H1 (cell line): ENCODE measurements around the gene TBC1D24. TPM values are rescaled to one million over a fixed set of nuclear protein-coding genes. Genes with fewer than 3 reads are reported as not detected.

ENCODE experiments used
- FOSL1 ChIP-seq: IDR thresholded peaks from 2 replicates; pipeline ENCODE4 v1.6.1; 2011; ENCODE audit warnings: mild to moderate bottlenecking, low read depth, low read length, moderate library complexity; ENCODE audit not compliant: insufficient read depth
- MAFK ChIP-seq: IDR thresholded peaks from 2 replicates; pipeline ENCODE4 v1.6.1; 2012; ENCODE audit warnings: low read depth, mild to moderate bottlenecking, improper control_type of control experiment, low read length
- POLR2A ChIP-seq, 2 experiments: IDR thresholded peaks; 1 replicate in 1 of 2; 2 replicates in 1 of 2; pipeline ENCODE4 v1.6.1; 2011; ENCODE audit warnings: low read depth in 2 of 2, low read length in 2 of 2, mild to moderate bottlenecking in 2 of 2; ENCODE audit errors: control extremely low read depth in 1 of 2
- SAP30 ChIP-seq: fragments of 300-600 bp; sonication (generic); IDR thresholded peaks from 2 replicates; pipeline ENCODE4 v1.7.1; 2012; ENCODE audit warnings: low read length, moderate library complexity, mild to moderate bottlenecking, inconsistent platforms; ENCODE audit not compliant: insufficient read depth, insufficient replicate concordance
- ZNF274 ChIP-seq: IDR thresholded peaks from 2 replicates; pipeline ENCODE4 v1.7.0; 2012; ENCODE audit warnings: low read length, borderline replicate concordance; ENCODE audit errors: extremely low read depth
- polyA plus RNA-seq, 7 experiments: library from polyadenylated mRNA; depleted of rRNA in 3 of 7; stranded (reverse) in 5 of 7; unstranded in 2 of 7; fragments of >200 nt in 5 of 7; fragments of 200-250 nt in 2 of 7; gene quantifications; 1 replicate in 5 of 7; 2 replicates in 1 of 7; 4 replicates in 1 of 7; pipeline versions ENCODE4 v1.2.1 to v1.2.3, GENCODE V29; 2011 to 2013; ENCODE audit warnings: missing spikeins in 2 of 7, mixed read lengths in 2 of 7
- total RNA-seq: library from RNA; stranded (reverse); fragmentation: NEBNext Ultra II Directional; extraction: Animal tissue kit (Norgen Biotek cat#: 25700); gene quantifications from 2 replicates; pipeline ENCODE4 v1.2.1, GENCODE V29; 2021

TBC1D24 gene
- total and polyA plus RNA-seq, 2 of the 8 experiments (the other 6 are each of a cell fraction or from before 2014, with no cell fraction given) = 8.7 to 21.5 TPM

DNA sequence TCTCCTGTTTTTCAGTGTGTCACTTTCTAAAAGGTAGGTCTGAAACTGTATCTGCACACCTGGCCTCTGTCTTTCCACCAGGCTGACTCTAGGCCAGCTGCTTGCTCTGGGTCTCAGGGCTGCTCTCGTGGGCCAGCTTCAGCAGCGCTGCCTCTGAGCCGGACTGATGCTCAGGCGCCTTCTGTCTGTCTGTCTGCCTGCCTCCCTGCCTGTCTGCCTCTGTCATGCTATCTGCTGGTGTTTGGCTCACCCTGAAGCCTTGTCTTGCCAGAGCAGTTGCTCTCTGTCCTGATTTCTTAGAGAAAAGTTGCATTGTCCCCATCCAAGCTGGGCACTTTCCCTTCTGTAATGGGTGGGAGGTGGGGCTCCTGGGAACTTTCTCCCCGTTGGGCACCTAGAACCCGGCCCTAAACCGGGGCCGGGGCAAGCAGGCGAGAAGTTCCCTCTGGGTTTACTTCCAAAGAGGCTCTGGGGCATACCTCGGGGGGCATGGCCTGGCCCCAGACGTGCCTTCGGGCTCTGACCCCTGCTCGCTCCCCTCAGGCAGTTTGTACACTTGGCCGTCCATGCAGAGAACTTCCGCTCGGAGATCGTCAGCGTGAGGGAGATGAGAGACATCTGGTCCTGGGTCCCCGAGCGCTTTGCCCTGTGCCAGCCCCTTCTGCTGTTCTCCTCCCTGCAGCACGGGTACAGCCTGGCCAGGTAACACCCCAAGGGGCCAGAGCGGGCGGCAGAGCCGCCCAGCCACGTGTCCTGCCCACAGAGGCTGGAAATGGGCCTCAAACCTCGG lies 23.0 kb downstream of the TBC1D24 start (continued):
- TF ChIP-seq FOSL1 (no peak), SAP30 (no peak), ZNF274 (no peak), MAFK (no peak), POLR2A (IDR thresholded peaks at IDR 0.05; ENCODE audit: control extremely low read depth in 1 of 2, low read depth in 2 of 2, low read length in 2 of 2) (no peak)
